ENCODE results near the gene BPIFB4.
A peak's percentile ranks its signal among the peaks of the same experiment; 100 is the strongest.

BPIFB4 gene

GRCh38 chr20:33081411-33082154 lies 2.1 kb downstream of the BPIFB4 start:
- intact Hi-C loops (cut with DNase I), result no loop called here

GRCh38 chr20:33082546-33082945 lies 3.1 kb downstream of the BPIFB4 start:
- DNase-seq, result no peak
- intact Hi-C loops (cut with DNase I), result no loop called here

More at GRCh38 chr20:33081411-33082154, 2.1 kb downstream of the BPIFB4 start:
- no peak for DNase-seq

GRCh38 chr20:33083544-33084340 lies 4.3 kb downstream of the BPIFB4 start:
- intact Hi-C loops (cut with DNase I), result no loop called here
- DNase-seq, result no peak

- intact Hi-C loops (cut with DNase I), result no loop called here
- no peak for DNase-seq
Measured at GRCh38 chr20:33084722-33085121, 5.3 kb downstream of the BPIFB4 start.

- DNase-seq, result no peak
- intact Hi-C loops (cut with DNase I), result no loop called here
Measured at GRCh38 chr20:33086052-33086722, 6.7 kb downstream of the BPIFB4 start.

- intact Hi-C loops (cut with DNase I), result loop anchor here (10.0 kb wide), 1 partner anchor 204 kb away; no protein-coding TSS in a partner anchor
Measured at GRCh38 chr20:33091147-33091546, 11.7 kb downstream of the BPIFB4 start.

GRCh38 chr20:33091693-33092092 lies 12.2 kb downstream of the BPIFB4 start:
- DNase-seq, result no peak
- intact Hi-C loops (cut with DNase I), result loop anchor here (10.0 kb wide), 1 partner anchor 203 kb away; no protein-coding TSS in a partner anchor

More at GRCh38 chr20:33091147-33091546, 11.7 kb downstream of the BPIFB4 start:
- DNase-seq, result no peak

- intact Hi-C loops (cut with DNase I), result loop anchor here (10.0 kb wide), 1 partner anchor 202 kb away; no protein-coding TSS in a partner anchor
- DNase-seq, result no peak
Measured at GRCh38 chr20:33092361-33092760, 12.9 kb downstream of the BPIFB4 start.

- intact Hi-C loops (cut with DNase I), result loop anchor here (10.0 kb wide), 1 partner anchor 202 kb away; no protein-coding TSS in a partner anchor
- no peak for DNase-seq
Measured at GRCh38 chr20:33093074-33093473, 13.6 kb downstream of the BPIFB4 start.

- intact Hi-C loops (cut with DNase I), result loop anchor here (10.0 kb wide), 1 partner anchor 201 kb away; no protein-coding TSS in a partner anchor
- DNase-seq, result no peak
Measured at GRCh38 chr20:33093582-33093981, 14.1 kb downstream of the BPIFB4 start.

- intact Hi-C loops (cut with DNase I), result loop anchor here (10.0 kb wide), 1 partner anchor 200 kb away; no protein-coding TSS in a partner anchor
- DNase-seq, result no peak
Measured at GRCh38 chr20:33095249-33095648, 15.8 kb downstream of the BPIFB4 start.

GRCh38 chr20:33095902-33096584 lies 16.6 kb downstream of the BPIFB4 start:
- DNase-seq, result peak; percentile 24 to 88 (median 72)
- intact Hi-C loops (cut with DNase I), result loop anchor here (2.0 to 10.0 kb wide), 2 partner anchors 193 to 199 kb away; no protein-coding TSS in a partner anchor

- peak in 2 of 42 donors; percentile 9 to 15 for DNase-seq
- intact Hi-C loops (cut with DNase I), result loop anchor here (2.0 to 10.0 kb wide), 2 partner anchors 194 to 198 kb away; no protein-coding TSS in a partner anchor
Measured at GRCh38 chr20:33097001-33097400, 17.6 kb downstream of the BPIFB4 start.

- intact Hi-C loops (cut with DNase I), result loop anchor here (10.0 kb wide), 1 partner anchor 195 kb away; no protein-coding TSS in a partner anchor
- DNase-seq, result peak in 3 of 42 donors; percentile 23 to 26 (median 25)
Measured at GRCh38 chr20:33099843-33100538, 20.5 kb downstream of the BPIFB4 start.

- DNase-seq, result no peak
- intact Hi-C loops (cut with DNase I), result no loop called here
Measured at GRCh38 chr20:33103556-33103955, 24.1 kb downstream of the BPIFB4 start.

- intact Hi-C loops (cut with DNase I), result no loop called here
- DNase-seq, result no peak
Measured at GRCh38 chr20:33104336-33104735, 24.9 kb downstream of the BPIFB4 start.

- intact Hi-C loops (cut with DNase I), result no loop called here
- no peak for DNase-seq
Measured at GRCh38 chr20:33105316-33105924, 26.0 kb downstream of the BPIFB4 start.
